GM13977 (cell line): ENCODE measurements around the gene KAZN.

ENCODE experiments used
- DNase-seq: peaks from one replicate; pipeline ENCODE4 v3.0.0; 2012; ENCODE audit warnings: low spot score
- CTCF ChIP-seq: IDR thresholded peaks from 2 replicates; pipeline ENCODE4 v1.5.1; 2012; ENCODE audit warnings: mild to moderate bottlenecking, control low read depth; ENCODE audit not compliant: insufficient read depth; ENCODE audit errors: extremely low read depth, missing control alignments
- in situ Hi-C: fragments of 300-500 bp; cut with MboI; formaldehyde crosslinking; loops from one replicate; pipeline ENCODE4 v1.12.0; 2022; ENCODE audit warnings: low sequenced_read_pairs, low pct_unique_long_range_greater_than_20kb, mixed read lengths, inconsistent platforms; ENCODE audit not compliant: unreplicated experiment

KAZN gene

GRCh38 chr1:14948112-14948652 is 349.7 kb downstream of the KAZN start:
- in situ Hi-C loops = no loop called here

GRCh38 chr1:14949270-14949835 is 350.9 kb downstream of the KAZN start:
- no peak for DNase-seq
- TF ChIP-seq CTCF = no peak
- in situ Hi-C loops = no loop called here

More at GRCh38 chr1:14948112-14948652, 349.7 kb downstream of the KAZN start:
- TF ChIP-seq CTCF = no peak
- DNase-seq = no peak

- in situ Hi-C loops = no loop called here
- no peak for TF ChIP-seq CTCF
- no peak for DNase-seq
Measured at GRCh38 chr1:14949836-14950713, 351.6 kb downstream of the KAZN start.

- no peak for TF ChIP-seq CTCF
- DNase-seq = no peak
- in situ Hi-C loops = no loop called here
Measured at GRCh38 chr1:14951766-14952165, 353.3 kb downstream of the KAZN start.

- TF ChIP-seq CTCF = no peak
- DNase-seq = no peak
- in situ Hi-C loops = no loop called here
Measured at GRCh38 chr1:14952626-14953314, 354.3 kb downstream of the KAZN start.

- TF ChIP-seq CTCF = no peak
- DNase-seq = no peak
- in situ Hi-C loops = no loop called here
Measured at GRCh38 chr1:14954210-14954609, 355.7 kb downstream of the KAZN start.
